SK-N-SH (cell line): ENCODE results near the gene ETNK2. TPM values are rescaled to one million over a fixed set of nuclear protein-coding genes. Genes with fewer than 3 reads are reported as not detected.

Experiments used
- CTCF ChIA-PET: fragments of 300-600, 350-600 bp; formaldehyde crosslinking; extraction: SDS; loops from one replicate; lab custom pipeline; 2021; lab: Yijun Ruan, JAX
- POLR2A ChIA-PET: fragments of 350-600 bp; sonication (Branson Sonifier 250); formaldehyde crosslinking; extraction: SDS; loops from one replicate; lab custom pipeline; 2020; ENCODE audit warnings: antibody characterized with exemption, inconsistent platforms; lab: Yijun Ruan, JAX
- DNase-seq: peaks from one replicate; pipeline ENCODE4 v3.0.0; 2012
- H2AFZ ChIP-seq: fragments of 200-600 bp; sonication (generic); 2 replicates; pipeline ENCODE4 v1.8.1; 2016; ENCODE audit warnings: antibody characterized with exemption, mild to moderate bottlenecking, low read depth
- H3F3A ChIP-seq: fragments of 200-600 bp; sonication (generic); replicated peaks from 2 replicates; pipeline ENCODE3; 2016; ENCODE audit warnings: antibody characterized with exemption, mild to moderate bottlenecking; ENCODE audit not compliant: insufficient read depth
- H3K27ac ChIP-seq, 2 experiments: fragments of 200-500 bp in 1 of 2; fragments of 200-600 bp in 1 of 2; sonication (Bioruptor generic) in 1 of 2; sonication (generic), shearing (Covaris generic) in 1 of 2; 2 replicates each; pipeline versions ENCODE4 v1.5.1 to v1.6.1; 2014 to 2016; ENCODE audit warnings: low read depth in 2 of 2, inconsistent platforms in 1 of 2, low read length in 1 of 2, mild to moderate bottlenecking in 1 of 2, mixed read lengths in 1 of 2
- H3K27me3 ChIP-seq: fragments of 200-600 bp; sonication (generic), shearing (Covaris generic); 2 replicates; pipeline ENCODE4 v1.6.1; 2016; ENCODE audit warnings: mixed run types; ENCODE audit not compliant: insufficient read depth
- H3K36me3 ChIP-seq, 2 experiments: fragments of 200-500 bp in 1 of 2; fragments of 200-600 bp in 1 of 2; sonication (Bioruptor generic) in 1 of 2; sonication (generic) in 1 of 2; replicated peaks in 1 of 2; 2 replicates each; pipeline versions ENCODE3 to v1.5.1; 2014 to 2016; ENCODE audit warnings: low read length in 1 of 2, mild to moderate bottlenecking in 1 of 2; ENCODE audit not compliant: insufficient read depth in 2 of 2, control insufficient read depth in 1 of 2
- H3K4me1 ChIP-seq, 2 experiments: fragments of 200-500 bp in 1 of 2; fragments of 200-600 bp in 1 of 2; sonication (Bioruptor generic) in 1 of 2; sonication (generic), shearing (Covaris generic) in 1 of 2; 2 replicates each; pipeline versions ENCODE4 v1.5.1 to v1.6.1; 2014 to 2016; ENCODE audit warnings: low read depth in 1 of 2, low read length in 1 of 2, mixed run types in 1 of 2; ENCODE audit not compliant: insufficient read depth in 2 of 2, control insufficient read depth in 1 of 2
- H3K4me2 ChIP-seq: fragments of 200-600 bp; sonication (generic), shearing (Covaris generic); 2 replicates; pipeline ENCODE4 v1.6.1; 2017; ENCODE audit warnings: mixed run types
- H3K4me3 ChIP-seq, 2 experiments: fragments of 200-500 bp in 1 of 2; fragments of 200-600 bp in 1 of 2; sonication (Bioruptor generic) in 1 of 2; sonication (generic), shearing (Covaris generic) in 1 of 2; 2 replicates each; pipeline versions ENCODE4 v1.5.1 to v1.8.1; 2014 to 2016; ENCODE audit warnings: low read depth in 2 of 2, inconsistent platforms in 1 of 2, low read length in 1 of 2, mild to moderate bottlenecking in 1 of 2, mixed read lengths in 1 of 2, moderate library complexity in 1 of 2
- H3K79me2 ChIP-seq: fragments of 200-600 bp; sonication (generic); 2 replicates; pipeline ENCODE4 v1.8.1; 2017; ENCODE audit warnings: mild to moderate bottlenecking; ENCODE audit not compliant: insufficient read depth
- H3K9ac ChIP-seq: fragments of 200-600 bp; sonication (generic); 2 replicates; pipeline ENCODE4 v1.6.1; 2017; ENCODE audit warnings: mixed run types
- H3K9me2 ChIP-seq: fragments of 200-600 bp; sonication (generic); 2 replicates; pipeline ENCODE4 v1.6.1; 2017; ENCODE audit warnings: mixed run types
- H3K9me3 ChIP-seq: fragments of 200-600 bp; sonication (generic); 2 replicates; pipeline ENCODE4 v1.6.1; 2017; ENCODE audit warnings: mixed run types, mild to moderate bottlenecking, moderate library complexity
- H4K20me1 ChIP-seq: fragments of 200-600 bp; sonication (generic); 2 replicates; pipeline ENCODE4 v1.6.1; 2017; ENCODE audit warnings: mild to moderate bottlenecking, mixed run types; ENCODE audit not compliant: insufficient read depth
- ELF1 ChIP-seq: IDR thresholded peaks from 2 replicates; pipeline ENCODE4 v1.4.0; 2012
- EP300 ChIP-seq, 2 experiments: IDR thresholded peaks; 2 replicates each; pipeline versions ENCODE4 v1.4.0 to v1.6.1; 2012; ENCODE audit warnings: borderline replicate concordance in 1 of 2, low read depth in 1 of 2, low read length in 1 of 2
- FOXM1 ChIP-seq: IDR thresholded peaks from 2 replicates; pipeline ENCODE4 v1.4.0; 2012; ENCODE audit warnings: low read depth, mild to moderate bottlenecking
- IRF3 ChIP-seq: fragments of 150-350 bp; IDR thresholded peaks from 2 replicates; pipeline ENCODE4 v1.6.1; 2016; ENCODE audit warnings: mild to moderate bottlenecking, low read depth, low read length
- JUND ChIP-seq: IDR thresholded peaks from 2 replicates; pipeline ENCODE4 v1.4.0; 2012
- NFIC ChIP-seq: IDR thresholded peaks from 2 replicates; pipeline ENCODE4 v1.4.0; 2012; ENCODE audit warnings: borderline replicate concordance
- NRF1 ChIP-seq: IDR thresholded peaks from 2 replicates; pipeline ENCODE4 v1.6.1; 2012; ENCODE audit warnings: low read depth, mild to moderate bottlenecking, low read length
- PBX3 ChIP-seq: IDR thresholded peaks from 2 replicates; pipeline ENCODE4; 2012
- RAD21 ChIP-seq: IDR thresholded peaks from 2 replicates; pipeline ENCODE4 v1.6.1; 2012; ENCODE audit warnings: mild to moderate bottlenecking, low read length
- REST ChIP-seq: IDR thresholded peaks from 2 replicates; pipeline ENCODE4 v1.6.1; 2012; ENCODE audit warnings: mild to moderate bottlenecking, low read depth, low read length, moderate library complexity
- SIN3A ChIP-seq: IDR thresholded peaks from 2 replicates; pipeline ENCODE4 v1.6.1; 2012; ENCODE audit warnings: low read depth, mild to moderate bottlenecking, low read length, moderate library complexity, borderline replicate concordance
- SMC3 ChIP-seq: IDR thresholded peaks from 2 replicates; pipeline ENCODE4 v1.6.1; 2012; ENCODE audit warnings: low read depth, low read length, improper control_type of control experiment
- USF1 ChIP-seq: IDR thresholded peaks from 2 replicates; pipeline ENCODE4 v1.4.0; 2012; ENCODE audit warnings: low read depth, borderline replicate concordance
- WGBS: methylation state at CpG from one replicate; pipeline ENCODE4 v1.1.6; 2017; ENCODE audit warnings: low lambda C conversion rate; 5-methylcytosine and 5-hydroxymethylcytosine counted together
- polyA plus RNA-seq, 3 experiments: library from polyadenylated mRNA; depleted of rRNA; stranded (reverse); fragments of >200 nt; gene quantifications; 2 replicates each; pipeline ENCODE4 v1.2.3, GENCODE V29; 2012

The ETNK2 gene
- polyA plus RNA-seq, 1 of the 3 experiments (the other 2 are of a cell fraction), result 16.1 TPM

GRCh38 chr1:204132718-204133117 is 19.1 kb downstream of the ETNK2 start (continued):
- TF ChIP-seq REST (no peak), NFIC (no peak), JUND (no peak), EP300 (IDR thresholded peaks at IDR 0.05; ENCODE audit: borderline replicate concordance in 1 of 2, low read depth in 1 of 2, low read length in 1 of 2) (no peak)

GRCh38 chr1:204131978-204132377 is 19.9 kb downstream of the ETNK2 start:
- CTCF ChIA-PET, result interaction anchor here (1.0 to 14.7 kb wide), 7 partner anchors 13 to 281 kb away, joined by 4 to 421 read pairs (median 7); partner anchors contain the start of genes ETNK2, SNRPE and SOX13
- DNase-seq, result no peak

More at GRCh38 chr1:204131978-204132377, 19.9 kb downstream of the ETNK2 start:
- Histone ChIP-seq H3K9ac (no peak overlapping the region; the same call in 1 of the 2 replicates), H3K27me3 (no peaks in the 10 kb centered on the region), H3F3A (peaks cover 23% of the 10 kb centered on the region), H3K27ac (peak overlapping the region; percentile 91 to 93; a peak in 3 of 4 replicates), H3K9me3 (no peaks in the 10 kb centered on the region), H3K36me3 (no peaks in the 10 kb centered on the region), H3K4me2 (peak overlapping the region; percentile 64), H3K4me1 (peaks cover 31 to 45% of the 10 kb centered on the region in 2 experiments), H2AFZ (no peak overlapping the region), H4K20me1 (no peaks in the 10 kb centered on the region), H3K9me2 (no peaks in the 10 kb centered on the region), H3K4me3 (no peak overlapping the region), H3K79me2 (no peaks in the 10 kb centered on the region)
- POLR2A ChIA-PET, result interaction anchor here (0.6 to 3.7 kb wide), 3 partner anchors 19 to 384 kb away, joined by 3 to 25 read pairs (median 5); partner anchors contain the start of genes ETNK2 and MDM4
- 100% methylated on average over 4 of the region's 4 CpGs for WGBS
- no peak for TF ChIP-seq ELF1
- no peak for TF ChIP-seq JUND
- TF ChIP-seq USF1, result no peak
- TF ChIP-seq EP300 (IDR thresholded peaks at IDR 0.05; ENCODE audit: borderline replicate concordance in 1 of 2, low read depth in 1 of 2, low read length in 1 of 2), result no peak
- no peak for TF ChIP-seq IRF3
- no peak for TF ChIP-seq RAD21
- TF ChIP-seq NRF1, result no peak
- no peak for TF ChIP-seq PBX3
- TF ChIP-seq REST, result no peak
- no peak for TF ChIP-seq SMC3
- TF ChIP-seq SIN3A, result no peak
- no peak for TF ChIP-seq FOXM1
